Breast epithelium (tissue), 4 donors: ENCODE measurements around the gene SPPL3. TPM values are rescaled to one million over a fixed set of nuclear protein-coding genes. Genes with fewer than 3 reads are reported as not detected.

ENCODE experiments used
- DNase-seq, 2 donors: peaks; one replicate each; pipeline ENCODE4 v3.0.0-alpha.2; 2019; ENCODE audit warnings: low spot score in 2 of 2
- H3K27ac ChIP-seq, 2 donors: fragments of 200-600 bp; sonication (generic) in 1 of 2; one replicate each; pipeline ENCODE4 v1.5.1; 2016 to 2019; ENCODE audit warnings: mild to moderate bottlenecking in 1 of 2
- H3K27me3 ChIP-seq, 2 donors: fragments of 200-600 bp; sonication (generic) in 1 of 2; one replicate each; pipeline versions ENCODE4 v1.5.1 to v1.6.0; 2017 to 2019; ENCODE audit warnings: control low read depth in 1 of 2, mild to moderate bottlenecking in 1 of 2
- H3K36me3 ChIP-seq: fragments of 200-600 bp; one replicate; pipeline ENCODE4 v1.5.1; 2019
- H3K4me1 ChIP-seq, 2 donors: fragments of 200-600 bp; sonication (generic); one replicate each; pipeline ENCODE4 v1.5.1; 2016 to 2019; ENCODE audit warnings: control low read depth in 1 of 2
- H3K4me3 ChIP-seq, 3 donors: fragments of 200-600 bp; sonication (generic); 1 replicate in 2 of 3; 2 replicates in 1 of 3; pipeline ENCODE4 v1.5.1; 2016 to 2019; ENCODE audit warnings: mild to moderate bottlenecking in 3 of 3, moderate library complexity in 2 of 3
- H3K9me3 ChIP-seq, 2 donors: fragments of 200-600 bp; sonication (generic) in 1 of 2; one replicate each; pipeline ENCODE4 v1.5.1; 2016 to 2019; ENCODE audit warnings: control low read depth in 1 of 2
- POLR2A ChIP-seq: fragments of 450-650 bp; IDR thresholded peaks from one replicate; pipeline ENCODE4 v1.6.1; 2016; ENCODE audit warnings: antibody characterized with exemption, mild to moderate bottlenecking, moderate library complexity
- POLR2AphosphoS5 ChIP-seq, 3 donors: sonication (generic); formaldehyde crosslinking; IDR thresholded peaks; one replicate each; pipeline ENCODE4 v1.6.1; 2017; ENCODE audit warnings: antibody characterized with exemption in 3 of 3
- intact Hi-C: fragments of 100-400 bp; cut with DNase I; formaldehyde crosslinking; loops from one replicate; pipeline ENCODE4 v1.15.1; 2023; ENCODE audit warnings: low total_unique reads
- total RNA-seq, 3 donors: library from RNA; depleted of rRNA; stranded (reverse); fragments of >200 nt; gene quantifications; one replicate each; pipeline ENCODE4 v1.1.0, GENCODE V29; 2016
- TF ChIP-seq, protein P1 (sequence below), 3 donors: fragments of 450-650 bp; IDR thresholded peaks; one replicate each; pipeline ENCODE4 v1.5.1; 2016 to 2017; ENCODE audit warnings: antibody characterized with exemption in 3 of 3, mild to moderate bottlenecking in 3 of 3, moderate library complexity in 3 of 3

SPPL3 gene
- total RNA-seq, 3 donors from 2014 or later: 19.0 to 27.1 (median 22.0) TPM

DNA sequence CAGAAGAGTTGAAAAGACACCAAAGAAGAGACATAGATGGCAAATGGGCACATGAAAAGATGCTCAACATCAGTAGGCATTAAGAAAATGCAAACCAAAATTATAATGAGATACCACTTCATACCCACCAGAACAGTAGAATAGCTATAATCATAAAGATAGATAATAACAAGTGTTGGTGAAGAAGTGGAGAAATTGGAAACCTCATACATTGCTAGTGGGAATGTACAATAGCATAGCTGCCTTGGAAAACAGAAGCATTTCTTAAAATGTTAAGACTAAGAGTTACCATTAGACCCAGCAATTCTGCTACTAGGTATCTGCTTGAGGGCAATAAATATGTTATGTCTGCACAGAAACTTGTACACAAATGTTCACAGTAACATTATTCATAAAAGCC is 99.7 kb downstream of the SPPL3 start:
- no peak for TF ChIP-seq POLR2A
- TF ChIP-seq, protein P1, sequence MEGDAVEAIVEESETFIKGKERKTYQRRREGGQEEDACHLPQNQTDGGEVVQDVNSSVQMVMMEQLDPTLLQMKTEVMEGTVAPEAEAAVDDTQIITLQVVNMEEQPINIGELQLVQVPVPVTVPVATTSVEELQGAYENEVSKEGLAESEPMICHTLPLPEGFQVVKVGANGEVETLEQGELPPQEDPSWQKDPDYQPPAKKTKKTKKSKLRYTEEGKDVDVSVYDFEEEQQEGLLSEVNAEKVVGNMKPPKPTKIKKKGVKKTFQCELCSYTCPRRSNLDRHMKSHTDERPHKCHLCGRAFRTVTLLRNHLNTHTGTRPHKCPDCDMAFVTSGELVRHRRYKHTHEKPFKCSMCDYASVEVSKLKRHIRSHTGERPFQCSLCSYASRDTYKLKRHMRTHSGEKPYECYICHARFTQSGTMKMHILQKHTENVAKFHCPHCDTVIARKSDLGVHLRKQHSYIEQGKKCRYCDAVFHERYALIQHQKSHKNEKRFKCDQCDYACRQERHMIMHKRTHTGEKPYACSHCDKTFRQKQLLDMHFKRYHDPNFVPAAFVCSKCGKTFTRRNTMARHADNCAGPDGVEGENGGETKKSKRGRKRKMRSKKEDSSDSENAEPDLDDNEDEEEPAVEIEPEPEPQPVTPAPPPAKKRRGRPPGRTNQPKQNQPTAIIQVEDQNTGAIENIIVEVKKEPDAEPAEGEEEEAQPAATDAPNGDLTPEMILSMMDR (IDR thresholded peaks at IDR 0.05): no peak
- TF ChIP-seq POLR2AphosphoS5 (IDR thresholded peaks at IDR 0.05): no peak
- Histone ChIP-seq H3K27me3 (no peaks in the 10 kb centered on the region), H3K36me3 (no peaks in the 10 kb centered on the region), H3K4me3 (no peak overlapping the region), H3K9me3 (no peaks in the 10 kb centered on the region), H3K4me1 (no peaks in the 10 kb centered on the region), H3K27ac (no peak overlapping the region)
- intact Hi-C loops: no loop called here
- DNase-seq: no peak

DNA sequence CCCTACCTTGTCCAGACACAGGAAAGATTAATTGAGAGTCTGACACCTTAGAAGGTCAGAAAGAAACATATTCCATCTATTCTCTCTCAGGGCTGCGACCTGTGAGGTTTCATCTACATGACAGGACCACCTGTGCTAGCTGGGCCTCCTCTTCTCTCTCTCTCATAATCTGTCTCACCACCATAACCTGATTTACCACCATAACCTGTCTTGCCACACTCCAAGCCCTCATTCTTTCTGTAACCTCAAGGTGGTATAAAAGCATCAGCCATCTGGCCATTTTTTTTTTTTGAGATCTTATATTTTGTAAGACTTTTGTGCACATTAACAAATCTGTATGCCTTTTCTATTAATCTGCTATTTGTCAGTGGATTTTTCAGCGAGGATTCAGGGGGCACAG is 103.0 kb downstream of the SPPL3 start:
- no peak for DNase-seq
- no peak overlapping the region for H3K4me3 ChIP-seq
- peaks cover 6 to 7% of the 10 kb centered on the region in 2 donors for H3K9me3 ChIP-seq
- TF ChIP-seq POLR2A: no peak
- TF ChIP-seq POLR2AphosphoS5 (IDR thresholded peaks at IDR 0.05): no peak
- TF ChIP-seq, protein P1 (IDR thresholded peaks at IDR 0.05): no peak
- H3K27me3 ChIP-seq: no peaks in the 10 kb centered on the region
- no peak overlapping the region for H3K27ac ChIP-seq
- intact Hi-C loops: no loop called here
- H3K36me3 ChIP-seq: no peaks in the 10 kb centered on the region
- no peaks in the 10 kb centered on the region for H3K4me1 ChIP-seq

DNA sequence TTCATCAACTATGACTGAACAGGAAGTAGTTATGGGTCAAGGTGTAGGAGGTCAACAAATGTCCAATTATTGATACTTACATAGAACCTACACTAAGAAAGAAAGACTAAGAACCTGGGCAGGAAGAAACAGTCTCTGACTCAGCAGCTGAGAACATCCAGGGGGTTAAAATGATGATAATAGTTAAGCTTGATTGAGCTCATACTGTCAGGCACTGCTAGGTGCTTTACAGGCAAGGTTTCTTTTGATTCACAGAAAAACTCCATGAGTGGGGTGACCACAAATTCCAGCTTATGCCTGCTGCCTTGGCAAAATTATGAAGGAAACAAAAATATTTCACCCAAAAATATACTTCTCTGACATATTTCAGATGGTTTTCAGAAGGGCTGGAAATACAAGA is 103.5 kb downstream of the SPPL3 start:
- Histone ChIP-seq H3K4me3 (no peak overlapping the region), H3K27ac (no peak overlapping the region), H3K36me3 (no peaks in the 10 kb centered on the region), H3K4me1 (no peaks in the 10 kb centered on the region), H3K9me3 (peaks cover 11 to 12% of the 10 kb centered on the region in 2 donors), H3K27me3 (no peaks in the 10 kb centered on the region)
- DNase-seq: no peak
- TF ChIP-seq, protein P1 (IDR thresholded peaks at IDR 0.05): no peak
- TF ChIP-seq POLR2A (no peak), POLR2AphosphoS5 (IDR thresholded peaks at IDR 0.05) (no peak)
- intact Hi-C loops: no loop called here

DNA sequence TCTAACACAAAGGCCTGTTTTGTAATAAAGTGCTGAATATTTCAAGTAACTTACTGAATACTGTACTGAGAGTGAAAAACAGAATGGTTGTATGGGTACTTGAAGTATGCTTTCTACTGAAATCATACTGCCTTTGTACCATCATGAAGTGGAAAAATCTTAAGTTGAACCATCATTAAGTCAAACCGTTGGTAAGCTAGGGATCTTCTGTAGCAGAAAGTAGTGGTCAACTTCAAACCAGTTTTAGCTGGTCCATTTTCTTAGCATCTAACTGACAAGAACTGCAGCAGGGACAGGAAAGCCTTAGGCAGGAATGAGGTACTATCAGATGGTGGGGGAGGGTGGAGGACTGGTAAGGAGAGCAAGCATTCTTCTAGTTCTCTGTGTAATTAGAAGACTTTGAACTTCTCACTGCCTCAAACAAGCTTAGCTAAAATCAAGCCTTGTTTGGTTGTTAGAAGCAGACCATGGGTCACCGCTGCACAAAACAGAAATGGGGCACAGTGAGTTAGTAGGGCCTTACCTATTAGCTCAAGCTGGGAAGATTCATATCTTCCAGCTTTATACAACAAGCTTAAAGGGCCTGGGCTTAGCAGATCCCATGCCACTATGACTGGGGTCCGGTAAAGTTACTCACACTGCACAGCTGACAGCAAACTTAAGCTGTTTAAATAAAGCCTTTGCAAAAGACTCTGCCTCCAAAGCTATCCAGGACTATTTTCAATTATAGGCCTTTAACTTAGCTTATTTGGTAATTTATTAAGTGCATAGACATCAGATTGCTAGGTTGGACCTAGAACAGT is 104.7 kb downstream of the SPPL3 start:
- intact Hi-C loops: no loop called here
- no peak for TF ChIP-seq POLR2A
- no peak for TF ChIP-seq POLR2AphosphoS5 (IDR thresholded peaks at IDR 0.05)
- TF ChIP-seq, protein P1 (IDR thresholded peaks at IDR 0.05): no peak
- Histone ChIP-seq H3K4me3 (no peak overlapping the region), H3K27ac (no peak overlapping the region), H3K9me3 (peaks cover 12 to 17% of the 10 kb centered on the region in 2 donors), H3K36me3 (no peaks in the 10 kb centered on the region), H3K27me3 (no peaks in the 10 kb centered on the region), H3K4me1 (no peaks in the 10 kb centered on the region)
- no peak for DNase-seq

DNA sequence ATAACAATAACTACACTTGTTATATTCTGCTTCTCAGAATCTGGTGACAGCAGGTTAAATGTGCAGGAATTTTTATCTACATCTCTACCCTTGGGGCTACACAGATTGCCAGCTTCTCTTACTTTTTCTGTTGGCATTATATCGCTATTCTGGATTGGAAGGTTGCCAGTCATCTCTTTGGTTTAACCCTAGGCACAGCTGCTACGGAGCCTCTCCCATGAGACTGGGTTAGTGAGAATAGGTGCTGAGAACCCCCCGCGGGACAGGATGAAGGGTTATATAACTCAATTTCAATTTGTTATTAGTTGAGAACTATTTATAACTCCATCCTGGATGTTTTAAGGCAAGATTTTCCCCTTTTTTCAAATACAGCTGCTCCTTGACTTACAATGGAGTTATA is 105.5 kb downstream of the SPPL3 start:
- intact Hi-C loops: no loop called here
- no peak overlapping the region for H3K27ac ChIP-seq
- no peaks in the 10 kb centered on the region for H3K36me3 ChIP-seq
- no peak overlapping the region for H3K4me3 ChIP-seq
- TF ChIP-seq POLR2A: no peak
- TF ChIP-seq, protein P1 (IDR thresholded peaks at IDR 0.05): no peak
- no peak for TF ChIP-seq POLR2AphosphoS5 (IDR thresholded peaks at IDR 0.05)
- no peaks in the 10 kb centered on the region for H3K4me1 ChIP-seq
- H3K9me3 ChIP-seq: peaks cover 12 to 18% of the 10 kb centered on the region in 2 donors
- no peaks in the 10 kb centered on the region for H3K27me3 ChIP-seq
- no peak for DNase-seq
